ENCODE results near the gene PRLH. TPM values are rescaled to one million over a fixed set of nuclear protein-coding genes. Genes with fewer than 3 reads are reported as not detected.

The PRLH gene
- total RNA-seq, 1 donor: not detected

- Histone ChIP-seq H3K27ac (ENCODE audit: low read depth, low read length) (no peak overlapping the region), H3K4me3 (ENCODE audit: insufficient read depth, low read length) (no peak overlapping the region), H3K4me2 (ENCODE audit: insufficient read depth, low read length) (no peak overlapping the region), H2AFZ (ENCODE audit: low read length) (no peak overlapping the region), H3K9me3 (ENCODE audit: low read depth, low read length) (no peaks in the 10 kb centered on the region), H3K36me3 (ENCODE audit: insufficient read depth, low read length) (peaks cover 37% of the 10 kb centered on the region), H3K79me2 (ENCODE audit: insufficient read depth, low read length) (no peaks in the 10 kb centered on the region), H3K27me3 (ENCODE audit: insufficient read depth, low read length) (no peaks in the 10 kb centered on the region), H4K20me1 (ENCODE audit: insufficient read depth, low read length) (no peaks in the 10 kb centered on the region), H3K4me1 (ENCODE audit: insufficient read depth, low read length) (peaks cover 4% of the 10 kb centered on the region)
- no peak for DNase-seq (ENCODE audit: insufficient read length, low spot score, missing footprints)
- TF ChIP-seq, protein P1, sequence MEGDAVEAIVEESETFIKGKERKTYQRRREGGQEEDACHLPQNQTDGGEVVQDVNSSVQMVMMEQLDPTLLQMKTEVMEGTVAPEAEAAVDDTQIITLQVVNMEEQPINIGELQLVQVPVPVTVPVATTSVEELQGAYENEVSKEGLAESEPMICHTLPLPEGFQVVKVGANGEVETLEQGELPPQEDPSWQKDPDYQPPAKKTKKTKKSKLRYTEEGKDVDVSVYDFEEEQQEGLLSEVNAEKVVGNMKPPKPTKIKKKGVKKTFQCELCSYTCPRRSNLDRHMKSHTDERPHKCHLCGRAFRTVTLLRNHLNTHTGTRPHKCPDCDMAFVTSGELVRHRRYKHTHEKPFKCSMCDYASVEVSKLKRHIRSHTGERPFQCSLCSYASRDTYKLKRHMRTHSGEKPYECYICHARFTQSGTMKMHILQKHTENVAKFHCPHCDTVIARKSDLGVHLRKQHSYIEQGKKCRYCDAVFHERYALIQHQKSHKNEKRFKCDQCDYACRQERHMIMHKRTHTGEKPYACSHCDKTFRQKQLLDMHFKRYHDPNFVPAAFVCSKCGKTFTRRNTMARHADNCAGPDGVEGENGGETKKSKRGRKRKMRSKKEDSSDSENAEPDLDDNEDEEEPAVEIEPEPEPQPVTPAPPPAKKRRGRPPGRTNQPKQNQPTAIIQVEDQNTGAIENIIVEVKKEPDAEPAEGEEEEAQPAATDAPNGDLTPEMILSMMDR (IDR thresholded peaks at IDR 0.05; ENCODE audit: extremely low read depth, low read depth, low read length): no peak
Observed at GRCh38 chr2:237527766-237528165, 38.6 kb upstream of the PRLH start.

- H4K20me1 ChIP-seq (ENCODE audit: insufficient read depth, low read length): no peaks in the 10 kb centered on the region
- H3K4me3 ChIP-seq (ENCODE audit: insufficient read depth, low read length): no peak overlapping the region
- peaks cover 39% of the 10 kb centered on the region for H3K36me3 ChIP-seq (ENCODE audit: insufficient read depth, low read length)
- no peaks in the 10 kb centered on the region for H3K27me3 ChIP-seq (ENCODE audit: insufficient read depth, low read length)
- H3K4me1 ChIP-seq (ENCODE audit: insufficient read depth, low read length): peaks cover 20% of the 10 kb centered on the region
- no peak overlapping the region for H3K27ac ChIP-seq (ENCODE audit: low read depth, low read length)
- no peaks in the 10 kb centered on the region for H3K9me3 ChIP-seq (ENCODE audit: low read depth, low read length)
- DNase-seq (ENCODE audit: insufficient read length, low spot score, missing footprints): peak; percentile 56
- H2AFZ ChIP-seq (ENCODE audit: low read length): no peak overlapping the region
- no peaks in the 10 kb centered on the region for H3K79me2 ChIP-seq (ENCODE audit: insufficient read depth, low read length)
- TF ChIP-seq, protein P1 (IDR thresholded peaks at IDR 0.05; ENCODE audit: extremely low read depth, low read depth, low read length): no peak
- H3K4me2 ChIP-seq (ENCODE audit: insufficient read depth, low read length): no peak overlapping the region
Observed at GRCh38 chr2:237529452-237530402, 36.6 kb upstream of the PRLH start.

GRCh38 chr2:237530472-237531433, 35.6 kb upstream of the PRLH start:
- peak; percentile 25 for DNase-seq (ENCODE audit: insufficient read length, low spot score, missing footprints)
- Histone ChIP-seq H3K27me3 (ENCODE audit: insufficient read depth, low read length) (no peaks in the 10 kb centered on the region), H4K20me1 (ENCODE audit: insufficient read depth, low read length) (no peaks in the 10 kb centered on the region), H3K4me3 (ENCODE audit: insufficient read depth, low read length) (no peak overlapping the region), H3K36me3 (ENCODE audit: insufficient read depth, low read length) (peaks cover 40% of the 10 kb centered on the region), H3K27ac (ENCODE audit: low read depth, low read length) (no peak overlapping the region), H3K9me3 (ENCODE audit: low read depth, low read length) (no peaks in the 10 kb centered on the region), H3K79me2 (ENCODE audit: insufficient read depth, low read length) (no peaks in the 10 kb centered on the region), H3K4me1 (ENCODE audit: insufficient read depth, low read length) (peaks cover 20% of the 10 kb centered on the region), H2AFZ (ENCODE audit: low read length) (no peak overlapping the region), H3K4me2 (ENCODE audit: insufficient read depth, low read length) (no peak overlapping the region)
- TF ChIP-seq, protein P1 (IDR thresholded peaks at IDR 0.05; ENCODE audit: extremely low read depth, low read depth, low read length): no peak

Measured in osteoblast (primary cell).